Peyer's patch (tissue), 4 donors: ENCODE measurements around the gene RCN2. TPM values are rescaled to one million over a fixed set of nuclear protein-coding genes. Genes with fewer than 3 reads are reported as not detected.
A peak's percentile ranks its signal among the peaks of the same experiment; 100 is the strongest.

ENCODE experiments used
- DNase-seq, 3 donors: peaks; one replicate each; pipeline ENCODE4 v3.0.0-alpha.2; 2017 to 2019
- H3K27ac ChIP-seq, 4 donors: fragments of 200-600 bp; sonication (generic); one replicate each; pipeline ENCODE4 v1.5.1; 2016 to 2019
- H3K27me3 ChIP-seq, 2 donors: fragments of 200-600 bp; sonication (generic); one replicate each; pipeline ENCODE4 v1.5.1; 2019
- H3K36me3 ChIP-seq, 3 donors: fragments of 200-600 bp; sonication (generic); one replicate each; pipeline ENCODE4 v1.5.1; 2016 to 2019
- H3K4me1 ChIP-seq, 4 donors: fragments of 200-600 bp; sonication (generic); one replicate each; pipeline ENCODE4 v1.5.1; 2016 to 2019
- H3K4me3 ChIP-seq, 4 donors: fragments of 200-600 bp; sonication (generic); 1 replicate in 3 of 4; 2 replicates in 1 of 4; pipeline ENCODE4 v1.5.1; 2016 to 2019; ENCODE audit warnings: mild to moderate bottlenecking in 1 of 4
- H3K9me3 ChIP-seq, 4 donors: fragments of 200-600 bp; sonication (generic); one replicate each; pipeline ENCODE4 v1.5.1; 2016 to 2019; ENCODE audit warnings: mild to moderate bottlenecking in 1 of 4
- CTCF ChIP-seq, 6 experiments: fragments of 450-650 bp in 4 of 6; fragments of 200-600 bp in 2 of 6; sonication (generic) in 1 of 6; IDR thresholded peaks; one replicate each; pipeline ENCODE4 v1.5.1; 2017 to 2019; ENCODE audit warnings: antibody characterized with exemption in 6 of 6, mild to moderate bottlenecking in 3 of 6, moderate library complexity in 1 of 6
- POLR2A ChIP-seq, 2 donors: fragments of 450-650 bp; IDR thresholded peaks; one replicate each; pipeline ENCODE4 v1.5.1; 2017; ENCODE audit warnings: antibody characterized with exemption in 2 of 2, mild to moderate bottlenecking in 2 of 2, moderate library complexity in 2 of 2
- total RNA-seq, 4 donors: library from RNA; depleted of rRNA; stranded (reverse); fragments of >200 nt; gene quantifications; one replicate each; pipeline ENCODE4 v1.1.0, GENCODE V29; 2016

The RCN2 gene
- total RNA-seq, 4 donors from 2014 or later, result 9.3 to 21.9 (median 20.1) TPM

GRCh38 chr15:76983590-76984375 is 52.2 kb downstream of the RCN2 start:
- TF ChIP-seq CTCF (IDR thresholded peaks at IDR 0.05), result no peak
- no peak overlapping the region for H3K4me3 ChIP-seq
- peak overlapping the region in 1 of 4 donors; percentile 39 for H3K27ac ChIP-seq
- no peaks in the 10 kb centered on the region for H3K36me3 ChIP-seq
- H3K27me3 ChIP-seq, result no peaks in the 10 kb centered on the region
- no peak for DNase-seq
- peaks cover 0 to 8% (median 2%) of the 10 kb centered on the region in 4 donors for H3K4me1 ChIP-seq
- H3K9me3 ChIP-seq, result no peaks in the 10 kb centered on the region

- Histone ChIP-seq H3K36me3 (no peaks in the 10 kb centered on the region), H3K4me3 (no peak overlapping the region), H3K9me3 (no peaks in the 10 kb centered on the region), H3K27me3 (no peaks in the 10 kb centered on the region), H3K4me1 (peaks cover 0 to 8% (median 3%) of the 10 kb centered on the region in 4 donors), H3K27ac (no peak overlapping the region)
- TF ChIP-seq POLR2A (IDR thresholded peaks at IDR 0.05), result no peak
- TF ChIP-seq CTCF (IDR thresholded peaks at IDR 0.05), result no peak
- DNase-seq, result no peak
Observed at GRCh38 chr15:76986743-76987142, 55.2 kb downstream of the RCN2 start.

- no peaks in the 10 kb centered on the region for H3K36me3 ChIP-seq
- no peak overlapping the region for H3K27ac ChIP-seq
- no peak for DNase-seq
- no peaks in the 10 kb centered on the region for H3K27me3 ChIP-seq
- TF ChIP-seq POLR2A (IDR thresholded peaks at IDR 0.05) (no peak), CTCF (IDR thresholded peaks at IDR 0.05) (no peak)
- no peak overlapping the region for H3K4me3 ChIP-seq
- H3K4me1 ChIP-seq, result peaks cover 0 to 8% (median 3%) of the 10 kb centered on the region in 4 donors
- H3K9me3 ChIP-seq, result no peaks in the 10 kb centered on the region
Observed at GRCh38 chr15:76987276-76987675, 55.7 kb downstream of the RCN2 start.

- peak in 2 of 3 donors; percentile 44 to 72 for DNase-seq
- peak overlapping the region in 1 of 4 donors; percentile 42 for H3K27ac ChIP-seq
- no peak overlapping the region for H3K4me3 ChIP-seq
- no peaks in the 10 kb centered on the region for H3K36me3 ChIP-seq
- H3K4me1 ChIP-seq, result peaks cover 0 to 8% (median 3%) of the 10 kb centered on the region in 4 donors
- H3K27me3 ChIP-seq, result no peaks in the 10 kb centered on the region
- TF ChIP-seq POLR2A (IDR thresholded peaks at IDR 0.05), result no peak
- no peak for TF ChIP-seq CTCF (IDR thresholded peaks at IDR 0.05)
- no peaks in the 10 kb centered on the region for H3K9me3 ChIP-seq
Observed at GRCh38 chr15:76987896-76988860, 56.6 kb downstream of the RCN2 start.

- peak overlapping the region in 1 of 4 donors; percentile 42 for H3K27ac ChIP-seq
- H3K27me3 ChIP-seq, result no peaks in the 10 kb centered on the region
- H3K4me1 ChIP-seq, result peaks cover 0 to 8% (median 3%) of the 10 kb centered on the region in 4 donors
- no peaks in the 10 kb centered on the region for H3K9me3 ChIP-seq
- no peaks in the 10 kb centered on the region for H3K36me3 ChIP-seq
- no peak for TF ChIP-seq POLR2A (IDR thresholded peaks at IDR 0.05)
- no peak for TF ChIP-seq CTCF (IDR thresholded peaks at IDR 0.05)
- DNase-seq, result peak in 1 of 3 donors; percentile 46
- no peak overlapping the region for H3K4me3 ChIP-seq
Observed at GRCh38 chr15:76988867-76989780, 57.6 kb downstream of the RCN2 start.
